Measurements from ENCODE around the gene RFX4.
A peak's percentile ranks its signal among the peaks of the same experiment; 100 is the strongest.

RFX4 gene

DNA sequence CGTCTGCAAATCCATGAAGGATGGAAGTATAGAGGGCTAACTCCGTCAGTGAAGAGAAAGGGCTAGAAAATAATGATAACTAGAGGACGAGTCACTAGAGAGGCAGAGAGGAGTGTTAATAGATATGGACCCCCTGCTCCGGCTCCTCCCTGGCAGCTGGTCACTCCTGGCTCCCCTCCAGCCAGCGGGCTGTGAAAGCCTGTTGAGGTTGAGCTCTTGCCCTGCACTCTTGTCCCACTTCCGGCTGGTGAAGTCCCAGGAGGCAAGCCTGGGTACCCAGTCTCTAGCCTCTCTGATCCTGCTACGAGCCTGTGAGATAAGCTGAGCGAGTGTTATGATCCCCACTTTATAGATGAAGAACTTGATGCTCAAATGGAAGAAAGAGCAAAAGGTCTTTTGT, 90.3 kb downstream of the RFX4 start:
- TF ChIP-seq, protein P1, sequence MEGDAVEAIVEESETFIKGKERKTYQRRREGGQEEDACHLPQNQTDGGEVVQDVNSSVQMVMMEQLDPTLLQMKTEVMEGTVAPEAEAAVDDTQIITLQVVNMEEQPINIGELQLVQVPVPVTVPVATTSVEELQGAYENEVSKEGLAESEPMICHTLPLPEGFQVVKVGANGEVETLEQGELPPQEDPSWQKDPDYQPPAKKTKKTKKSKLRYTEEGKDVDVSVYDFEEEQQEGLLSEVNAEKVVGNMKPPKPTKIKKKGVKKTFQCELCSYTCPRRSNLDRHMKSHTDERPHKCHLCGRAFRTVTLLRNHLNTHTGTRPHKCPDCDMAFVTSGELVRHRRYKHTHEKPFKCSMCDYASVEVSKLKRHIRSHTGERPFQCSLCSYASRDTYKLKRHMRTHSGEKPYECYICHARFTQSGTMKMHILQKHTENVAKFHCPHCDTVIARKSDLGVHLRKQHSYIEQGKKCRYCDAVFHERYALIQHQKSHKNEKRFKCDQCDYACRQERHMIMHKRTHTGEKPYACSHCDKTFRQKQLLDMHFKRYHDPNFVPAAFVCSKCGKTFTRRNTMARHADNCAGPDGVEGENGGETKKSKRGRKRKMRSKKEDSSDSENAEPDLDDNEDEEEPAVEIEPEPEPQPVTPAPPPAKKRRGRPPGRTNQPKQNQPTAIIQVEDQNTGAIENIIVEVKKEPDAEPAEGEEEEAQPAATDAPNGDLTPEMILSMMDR (IDR thresholded peaks at IDR 0.05; ENCODE audit: insufficient read depth, low read depth, low read length, missing control alignments): no peak
- no peak overlapping the region for H3K4me3 ChIP-seq (ENCODE audit: low read length)
- DNase-seq (ENCODE audit: low read depth): no peak

DNA sequence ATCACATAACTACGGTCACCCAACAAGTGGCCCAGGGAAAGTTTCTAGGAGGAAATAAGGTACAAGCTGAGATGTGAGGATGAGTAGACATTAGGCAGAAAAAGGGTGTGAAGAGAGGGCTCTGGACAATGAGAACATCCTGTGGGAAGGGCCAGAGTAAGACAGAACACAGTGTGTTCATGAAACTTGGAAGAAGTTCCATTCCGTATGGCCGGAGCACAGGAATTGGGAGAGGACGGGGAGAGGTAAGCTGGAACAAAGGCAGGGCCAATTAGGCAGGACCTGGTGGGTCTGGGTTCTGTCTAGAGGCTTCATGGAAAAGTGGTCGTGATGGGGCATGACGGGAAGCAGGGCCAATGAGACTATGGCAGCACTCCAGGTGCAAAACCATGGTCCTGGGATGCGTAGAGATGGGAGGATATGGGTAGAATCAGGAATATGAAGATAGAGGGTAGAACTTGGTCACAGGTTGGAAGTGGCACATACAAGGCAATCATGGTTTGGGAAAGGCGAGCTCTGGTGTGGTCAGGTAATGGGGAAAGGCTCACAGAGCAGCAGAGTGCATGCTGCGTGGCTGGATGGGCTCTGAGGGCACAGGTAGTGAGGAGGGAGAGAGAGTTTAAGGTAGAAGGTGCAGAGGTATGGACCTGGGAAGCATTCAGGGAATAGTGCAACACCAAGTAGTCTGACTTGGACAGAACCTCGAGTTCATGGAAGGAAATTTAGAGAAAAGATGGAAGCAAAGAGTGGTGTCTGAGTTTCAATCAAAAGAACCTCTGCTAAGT, 93.0 kb downstream of the RFX4 start:
- TF ChIP-seq, protein P1 (IDR thresholded peaks at IDR 0.05; ENCODE audit: insufficient read depth, low read depth, low read length, missing control alignments): no peak
- DNase-seq (ENCODE audit: low read depth): no peak
- H3K4me3 ChIP-seq (ENCODE audit: low read length): no peak overlapping the region

DNA sequence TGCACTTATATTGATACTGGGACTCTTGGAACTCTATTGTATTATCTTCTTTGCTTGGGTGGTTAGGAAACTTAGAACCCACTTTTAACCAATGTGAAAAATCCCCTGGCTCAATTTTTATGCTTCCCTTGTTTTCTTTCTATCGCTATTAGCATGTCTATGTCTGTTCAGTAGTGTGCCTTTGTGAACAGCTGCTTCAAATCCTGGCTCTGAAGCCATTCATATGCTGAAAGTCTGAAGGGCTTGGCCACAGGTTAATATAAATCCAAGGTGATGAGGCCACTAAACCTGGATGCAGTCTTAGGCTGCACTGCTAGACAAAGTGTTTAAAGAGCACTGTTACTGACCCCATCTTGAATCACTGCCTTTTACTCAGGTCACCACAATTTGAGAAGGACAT, 96.8 kb downstream of the RFX4 start:
- DNase-seq (ENCODE audit: low read depth): no peak
- H3K4me3 ChIP-seq (ENCODE audit: low read length): no peak overlapping the region
- TF ChIP-seq, protein P1 (IDR thresholded peaks at IDR 0.05; ENCODE audit: insufficient read depth, low read depth, low read length, missing control alignments): no peak

DNA sequence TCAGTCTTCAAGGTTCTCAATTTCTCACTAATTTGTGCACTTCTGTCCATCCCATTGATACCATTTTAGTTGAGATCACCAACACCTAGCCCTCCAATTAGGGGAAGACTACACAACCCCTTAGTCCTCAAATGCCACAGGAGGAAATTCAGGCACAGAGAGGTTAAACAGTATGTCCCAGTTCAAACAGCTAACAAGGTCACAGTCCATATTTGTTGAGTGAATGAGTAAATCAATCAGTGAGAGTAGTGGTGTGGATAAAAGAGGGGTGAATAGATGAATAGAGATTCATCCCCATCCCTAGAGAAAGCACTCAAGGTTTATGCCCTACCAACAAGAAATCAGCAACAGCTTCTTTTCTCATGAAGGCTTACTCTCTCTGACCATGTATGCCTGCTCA, 97.5 kb downstream of the RFX4 start:
- DNase-seq (ENCODE audit: low read depth): no peak
- H3K4me3 ChIP-seq (ENCODE audit: low read length): no peak overlapping the region
- TF ChIP-seq, protein P1 (IDR thresholded peaks at IDR 0.05; ENCODE audit: insufficient read depth, low read depth, low read length, missing control alignments): no peak

DNA sequence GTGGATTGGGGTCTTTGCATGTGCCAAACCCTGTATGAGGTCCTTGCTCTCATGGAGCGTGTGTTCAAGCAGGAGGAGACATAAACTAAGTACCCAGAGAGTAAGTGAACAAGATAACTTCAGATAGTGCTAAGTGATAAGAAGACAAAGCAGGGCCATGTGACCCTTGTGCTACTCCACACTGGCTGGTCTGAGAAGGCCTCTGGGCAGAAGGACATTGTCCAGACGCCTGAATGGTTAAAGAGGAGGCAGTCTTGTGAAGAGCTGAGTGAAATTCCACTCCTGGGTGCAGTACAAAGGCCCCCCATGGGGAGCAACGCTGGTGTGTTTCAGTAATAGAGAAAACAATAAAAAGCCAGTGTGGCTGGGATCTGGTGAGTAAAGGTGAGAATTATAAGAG, 98.4 kb downstream of the RFX4 start:
- no peak overlapping the region for H3K4me3 ChIP-seq (ENCODE audit: low read length)
- TF ChIP-seq, protein P1 (IDR thresholded peaks at IDR 0.05; ENCODE audit: insufficient read depth, low read depth, low read length, missing control alignments): no peak
- no peak for DNase-seq (ENCODE audit: low read depth)

DNA sequence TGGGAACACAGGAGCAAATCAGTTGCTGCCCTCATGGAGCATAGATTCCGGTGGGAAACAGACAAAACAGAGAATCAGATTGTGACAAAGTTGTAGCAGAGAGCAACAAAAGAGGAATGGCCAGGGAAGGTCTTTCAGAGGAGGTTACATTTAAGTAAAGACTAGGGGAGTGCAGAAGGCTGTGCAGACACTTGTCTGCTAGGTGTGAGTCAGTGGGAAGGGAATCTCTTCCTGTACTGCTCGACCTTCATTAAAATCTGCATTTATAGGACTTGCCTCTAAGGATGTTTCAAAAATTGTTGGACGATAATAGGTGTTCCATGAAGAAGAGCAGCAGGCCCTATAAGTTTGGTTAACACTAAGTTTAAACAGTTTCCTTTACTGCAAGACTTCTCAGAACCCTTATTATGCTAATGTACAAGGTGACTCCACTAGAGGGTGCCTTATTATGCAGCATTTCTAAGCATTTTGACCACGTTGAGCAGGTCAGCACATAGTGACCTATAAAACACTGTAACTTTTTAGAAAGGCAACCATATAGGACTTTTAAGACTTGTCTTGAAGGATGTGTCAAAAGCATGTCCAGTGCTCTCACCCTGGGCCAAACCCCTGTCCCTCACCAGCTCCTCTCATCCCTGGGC, 99.9 kb downstream of the RFX4 start:
- TF ChIP-seq, protein P1 (IDR thresholded peaks at IDR 0.05; ENCODE audit: insufficient read depth, low read depth, low read length, missing control alignments): peak; percentile 28
- DNase-seq (ENCODE audit: low read depth): peak; percentile 35
- H3K4me3 ChIP-seq (ENCODE audit: low read length): no peak overlapping the region

Data from epithelial cell of esophagus (primary cell).